HuH-7.5 (cell line): ENCODE data around the gene GFRA1.
A peak's percentile ranks its signal among the peaks of the same experiment; 100 is the strongest.

Experiments
- DNase-seq: peaks from one replicate; pipeline ENCODE4 v3.0.0; 2011; ENCODE audit warnings: low spot score

Gene GFRA1

GRCh38 chr10:116272440-116273283, at the start of gene GFRA1:
Gene GFRA1, minus strand, starts transcription at chr10:116273206. Its CDS starts 1,177 bp downstream, at chr10:116272029.
- peak; percentile 76 for DNase-seq

GRCh38 chr10:116316503-116316902, 43.5 kb upstream of the GFRA1 start:
- no peak for DNase-seq

GRCh38 chr10:116312548-116312947, 39.5 kb upstream of the GFRA1 start:
- no peak for DNase-seq

- DNase-seq, result no peak
These were observed 38.9 kb upstream of the GFRA1 start for GRCh38 chr10:116311706-116312490.

GRCh38 chr10:116311016-116311415, 38.0 kb upstream of the GFRA1 start:
- DNase-seq, result no peak

- DNase-seq, result no peak
These were observed 34.4 kb upstream of the GFRA1 start for GRCh38 chr10:116307455-116307854.

- no peak for DNase-seq
These were observed 33.8 kb upstream of the GFRA1 start for GRCh38 chr10:116306847-116307246.

GRCh38 chr10:116304923-116305322, 31.9 kb upstream of the GFRA1 start:
- no peak for DNase-seq

- no peak for DNase-seq
These were observed 27.5 kb upstream of the GFRA1 start for GRCh38 chr10:116300542-116300941.

- no peak for DNase-seq
These were observed 25.6 kb upstream of the GFRA1 start for GRCh38 chr10:116298586-116298985.

- no peak for DNase-seq
These were observed 23.3 kb upstream of the GFRA1 start for GRCh38 chr10:116296291-116296721.

GRCh38 chr10:116292493-116292892, 19.5 kb upstream of the GFRA1 start:
- no peak for DNase-seq

- no peak for DNase-seq
These were observed 16.6 kb upstream of the GFRA1 start for GRCh38 chr10:116289652-116290051.

- no peak for DNase-seq
These were observed 15.0 kb upstream of the GFRA1 start for GRCh38 chr10:116287906-116288501.

GRCh38 chr10:116286626-116287200, 13.7 kb upstream of the GFRA1 start:
- DNase-seq, result no peak

GRCh38 chr10:116281775-116282174, 8.8 kb upstream of the GFRA1 start:
- no peak for DNase-seq

GRCh38 chr10:116278846-116279245, 5.8 kb upstream of the GFRA1 start:
- no peak for DNase-seq

- no peak for DNase-seq
These were observed 4.0 kb upstream of the GFRA1 start for GRCh38 chr10:116276981-116277380.

GRCh38 chr10:116274064-116274904, 1.3 kb upstream of the GFRA1 start:
- peak; percentile 55 for DNase-seq

- peak; percentile 79 for DNase-seq
These were observed 1.2 kb downstream of the GFRA1 start for GRCh38 chr10:116271593-116272439.
